ENCODE data around the gene PCBP3. TPM values are rescaled to one million over a fixed set of nuclear protein-coding genes. Genes with fewer than 3 reads are reported as not detected.

Gene PCBP3
- polyA plus RNA-seq, 1 donor (not counting 4 experiments of a cell fraction or from before 2014, with no cell fraction given), result 0.25 TPM

GRCh38 chr21:45756029-45756428 is 112.5 kb downstream of the PCBP3 start:
- FAIRE-seq (no peak), DNase-seq (ENCODE audit: low read depth, low spot score) (no peak)
- no peaks in the 10 kb centered on the region for H3K79me2 ChIP-seq (ENCODE audit: control insufficient read depth, insufficient read depth, low read length)
- no peaks in the 10 kb centered on the region for H3K9me3 ChIP-seq (ENCODE audit: control insufficient read depth, low read depth, low read length)
- dilution Hi-C loops (cut with MboI; ENCODE audit: extremely low pct_ligation_motif_present, low sequenced_read_pairs), result no loop called here
- no peaks in the 10 kb centered on the region for H3K9me1 ChIP-seq (ENCODE audit: control insufficient read depth, extremely low read depth, insufficient read depth, low read length)
- no peak overlapping the region for H3K9ac ChIP-seq (ENCODE audit: control insufficient read depth, extremely low read depth, insufficient read depth, low read length)
- no peak overlapping the region for H3K4me2 ChIP-seq (ENCODE audit: control insufficient read depth, extremely low read depth, insufficient read depth, low read depth, low read length)
- H3K27me3 ChIP-seq (ENCODE audit: control insufficient read depth, extremely low read depth, insufficient read depth, low read length), result no peaks in the 10 kb centered on the region
- TF ChIP-seq CTCF (optimal IDR thresholded peaks at IDR 0.05 in 1 of 3, IDR thresholded peaks at IDR 0.05 in 1 of 3, conservative IDR thresholded peaks at IDR 0.05 in 1 of 3; ENCODE audit: extremely low read depth in 1 of 3, insufficient read depth in 2 of 3, low read length in 3 of 3) (no peak), EZH2 (IDR thresholded peaks at IDR 0.05; ENCODE audit: low read length) (no peak)
- no peak overlapping the region for H3K27ac ChIP-seq (ENCODE audit: control insufficient read depth, insufficient read depth, low read length)
- no peak overlapping the region for H2AFZ ChIP-seq (ENCODE audit: control insufficient read depth, low read length)
- no peaks in the 10 kb centered on the region for H4K20me1 ChIP-seq (ENCODE audit: control insufficient read depth, extremely low read depth, insufficient read depth, low read length)
- H3K4me3 ChIP-seq (ENCODE audit: control insufficient read depth in 2 of 3, extremely low read depth in 1 of 3, insufficient read depth in 2 of 3, low read depth in 1 of 3, low read length in 3 of 3), result no peak overlapping the region
- no peaks in the 10 kb centered on the region for H3K4me1 ChIP-seq (ENCODE audit: control insufficient read depth, extremely low read depth, insufficient read depth, low read length)
- no peaks in the 10 kb centered on the region for H3K36me3 ChIP-seq (ENCODE audit: control insufficient read depth in 2 of 2, extremely low read depth in 1 of 2, insufficient read depth in 2 of 2, low read length in 2 of 2)

- no peak overlapping the region for H2AFZ ChIP-seq (ENCODE audit: control insufficient read depth, low read length)
- no peaks in the 10 kb centered on the region for H3K27me3 ChIP-seq (ENCODE audit: control insufficient read depth, extremely low read depth, insufficient read depth, low read length)
- no peak overlapping the region for H3K4me3 ChIP-seq (ENCODE audit: control insufficient read depth in 2 of 3, extremely low read depth in 1 of 3, insufficient read depth in 2 of 3, low read depth in 1 of 3, low read length in 3 of 3)
- no peak overlapping the region for H3K27ac ChIP-seq (ENCODE audit: control insufficient read depth, insufficient read depth, low read length)
- DNase-seq (ENCODE audit: low read depth, low spot score) (no peak), FAIRE-seq (no peak)
- H4K20me1 ChIP-seq (ENCODE audit: control insufficient read depth, extremely low read depth, insufficient read depth, low read length), result no peaks in the 10 kb centered on the region
- dilution Hi-C loops (cut with MboI; ENCODE audit: extremely low pct_ligation_motif_present, low sequenced_read_pairs), result no loop called here
- no peak overlapping the region for H3K4me2 ChIP-seq (ENCODE audit: control insufficient read depth, extremely low read depth, insufficient read depth, low read depth, low read length)
- H3K9ac ChIP-seq (ENCODE audit: control insufficient read depth, extremely low read depth, insufficient read depth, low read length), result no peak overlapping the region
- H3K9me3 ChIP-seq (ENCODE audit: control insufficient read depth, low read depth, low read length), result no peaks in the 10 kb centered on the region
- no peaks in the 10 kb centered on the region for H3K36me3 ChIP-seq (ENCODE audit: control insufficient read depth in 2 of 2, extremely low read depth in 1 of 2, insufficient read depth in 2 of 2, low read length in 2 of 2)
- no peaks in the 10 kb centered on the region for H3K4me1 ChIP-seq (ENCODE audit: control insufficient read depth, extremely low read depth, insufficient read depth, low read length)
- no peaks in the 10 kb centered on the region for H3K79me2 ChIP-seq (ENCODE audit: control insufficient read depth, insufficient read depth, low read length)
- TF ChIP-seq CTCF (optimal IDR thresholded peaks at IDR 0.05 in 1 of 3, IDR thresholded peaks at IDR 0.05 in 1 of 3, conservative IDR thresholded peaks at IDR 0.05 in 1 of 3; ENCODE audit: extremely low read depth in 1 of 3, insufficient read depth in 2 of 3, low read length in 3 of 3), result no peak
- no peak for TF ChIP-seq EZH2 (IDR thresholded peaks at IDR 0.05; ENCODE audit: low read length)
- H3K9me1 ChIP-seq (ENCODE audit: control insufficient read depth, extremely low read depth, insufficient read depth, low read length), result no peaks in the 10 kb centered on the region
These were observed 113.1 kb downstream of the PCBP3 start for GRCh38 chr21:45756669-45757068.
